C4-2B (cell line): ENCODE results near the gene KIF6.

Experiments used
- H3K27ac ChIP-seq: fragments of 450-650 bp; 2 replicates; pipeline ENCODE4 v1.5.1; 2017
- ZFX ChIP-seq: fragments of 450-650 bp; IDR thresholded peaks from 2 replicates; pipeline ENCODE4 v1.6.1; 2017
- TF ChIP-seq, protein P1 (sequence below): fragments of 450-650 bp; conservative IDR thresholded peaks from 2 replicates; pipeline ENCODE4 v1.5.1; 2017; ENCODE audit warnings: mild to moderate bottlenecking

Gene KIF6

GRCh38 chr6:39415482-39415881, 309.7 kb downstream of the KIF6 start:
- no peak for TF ChIP-seq ZFX
- TF ChIP-seq, protein P1, sequence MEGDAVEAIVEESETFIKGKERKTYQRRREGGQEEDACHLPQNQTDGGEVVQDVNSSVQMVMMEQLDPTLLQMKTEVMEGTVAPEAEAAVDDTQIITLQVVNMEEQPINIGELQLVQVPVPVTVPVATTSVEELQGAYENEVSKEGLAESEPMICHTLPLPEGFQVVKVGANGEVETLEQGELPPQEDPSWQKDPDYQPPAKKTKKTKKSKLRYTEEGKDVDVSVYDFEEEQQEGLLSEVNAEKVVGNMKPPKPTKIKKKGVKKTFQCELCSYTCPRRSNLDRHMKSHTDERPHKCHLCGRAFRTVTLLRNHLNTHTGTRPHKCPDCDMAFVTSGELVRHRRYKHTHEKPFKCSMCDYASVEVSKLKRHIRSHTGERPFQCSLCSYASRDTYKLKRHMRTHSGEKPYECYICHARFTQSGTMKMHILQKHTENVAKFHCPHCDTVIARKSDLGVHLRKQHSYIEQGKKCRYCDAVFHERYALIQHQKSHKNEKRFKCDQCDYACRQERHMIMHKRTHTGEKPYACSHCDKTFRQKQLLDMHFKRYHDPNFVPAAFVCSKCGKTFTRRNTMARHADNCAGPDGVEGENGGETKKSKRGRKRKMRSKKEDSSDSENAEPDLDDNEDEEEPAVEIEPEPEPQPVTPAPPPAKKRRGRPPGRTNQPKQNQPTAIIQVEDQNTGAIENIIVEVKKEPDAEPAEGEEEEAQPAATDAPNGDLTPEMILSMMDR = no peak
- H3K27ac ChIP-seq = no peak overlapping the region

- no peak for TF ChIP-seq ZFX
- TF ChIP-seq, protein P1 = no peak
- no peak overlapping the region for H3K27ac ChIP-seq
Measured at GRCh38 chr6:39411465-39411864, 313.7 kb downstream of the KIF6 start.

DNA sequence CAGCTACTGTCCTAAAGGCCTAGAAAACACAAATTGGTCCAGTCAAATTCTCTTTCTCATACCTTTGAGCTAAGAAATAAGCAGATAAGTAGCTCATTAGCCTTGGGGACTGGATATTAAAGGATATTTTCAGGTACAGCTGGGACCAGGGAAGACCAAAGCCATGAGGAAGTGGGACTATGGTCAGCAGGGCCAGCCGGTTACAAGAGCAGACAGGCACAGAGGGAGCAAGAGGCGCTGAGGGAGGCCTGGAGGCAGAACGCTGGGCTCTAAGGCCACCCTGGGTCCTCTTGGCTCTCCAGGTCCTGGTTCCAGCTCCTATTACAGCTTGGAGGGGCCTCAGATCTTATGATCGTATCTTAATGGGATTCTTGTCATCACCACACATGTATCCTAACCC, 314.2 kb downstream of the KIF6 start:
- no peak for TF ChIP-seq ZFX
- TF ChIP-seq, protein P1 = no peak

GRCh38 chr6:39409889-39410288, 315.3 kb downstream of the KIF6 start:
- TF ChIP-seq ZFX = no peak
- TF ChIP-seq, protein P1 = no peak
- H3K27ac ChIP-seq = no peak overlapping the region

More for the DNA sequence above, 314.2 kb downstream of the KIF6 start:
- no peak overlapping the region for H3K27ac ChIP-seq

- TF ChIP-seq, protein P1 = no peak
- no peak for TF ChIP-seq ZFX
- no peak overlapping the region for H3K27ac ChIP-seq
Measured at GRCh38 chr6:39407446-39407993, 317.7 kb downstream of the KIF6 start.

GRCh38 chr6:39404312-39404711, 320.9 kb downstream of the KIF6 start:
- no peak overlapping the region for H3K27ac ChIP-seq
- TF ChIP-seq ZFX = no peak
- TF ChIP-seq, protein P1 = no peak

GRCh38 chr6:39403304-39403703, 321.9 kb downstream of the KIF6 start:
- no peak for TF ChIP-seq ZFX
- TF ChIP-seq, protein P1 = no peak
- no peak overlapping the region for H3K27ac ChIP-seq
